ENCODE measurements around the gene DPYD.

DPYD gene

GRCh38 chr1:97078872-97079271 is 842.0 kb downstream of the DPYD start:
- Histone ChIP-seq H3K4me1 (ENCODE audit: insufficient read depth, insufficient read length) (no peaks in the 10 kb centered on the region), H3K9me3 (ENCODE audit: insufficient read depth, low read length) (no peaks in the 10 kb centered on the region), H3K9ac (ENCODE audit: insufficient read length, low read depth) (no peak overlapping the region), H3K27me3 (ENCODE audit: insufficient read depth, insufficient read length) (no peaks in the 10 kb centered on the region), H3K4me3 (ENCODE audit: insufficient read length, low read depth) (no peak overlapping the region), H3K36me3 (ENCODE audit: insufficient read depth, insufficient read length, low read length) (no peaks in the 10 kb centered on the region)
- no peak for TF ChIP-seq YY1 (IDR thresholded peaks at IDR 0.05; ENCODE audit: insufficient read depth, insufficient read length)
- no peak for TF ChIP-seq SUZ12 (IDR thresholded peaks at IDR 0.05; ENCODE audit: extremely low read depth, insufficient read depth, insufficient read length)
- no peak for TF ChIP-seq ZNF274 (IDR thresholded peaks at IDR 0.05; ENCODE audit: low read depth, low read length)
- DNase-seq (ENCODE audit: low read depth, low spot score) = no peak

- TF ChIP-seq YY1 (IDR thresholded peaks at IDR 0.05; ENCODE audit: insufficient read depth, insufficient read length) (no peak), ZNF274 (IDR thresholded peaks at IDR 0.05; ENCODE audit: low read depth, low read length) (no peak), SUZ12 (IDR thresholded peaks at IDR 0.05; ENCODE audit: extremely low read depth, insufficient read depth, insufficient read length) (no peak)
- Histone ChIP-seq H3K4me3 (ENCODE audit: insufficient read length, low read depth) (no peak overlapping the region), H3K27me3 (ENCODE audit: insufficient read depth, insufficient read length) (no peaks in the 10 kb centered on the region), H3K9me3 (ENCODE audit: insufficient read depth, low read length) (no peaks in the 10 kb centered on the region), H3K9ac (ENCODE audit: insufficient read length, low read depth) (no peak overlapping the region), H3K4me1 (ENCODE audit: insufficient read depth, insufficient read length) (no peaks in the 10 kb centered on the region), H3K36me3 (ENCODE audit: insufficient read depth, insufficient read length, low read length) (no peaks in the 10 kb centered on the region)
- no peak for DNase-seq (ENCODE audit: low read depth, low spot score)
Observed at GRCh38 chr1:97077221-97077620, 843.6 kb downstream of the DPYD start.

- Histone ChIP-seq H3K36me3 (ENCODE audit: insufficient read depth, insufficient read length, low read length) (no peaks in the 10 kb centered on the region), H3K4me3 (ENCODE audit: insufficient read length, low read depth) (no peak overlapping the region), H3K27me3 (ENCODE audit: insufficient read depth, insufficient read length) (no peaks in the 10 kb centered on the region), H3K9me3 (ENCODE audit: insufficient read depth, low read length) (no peaks in the 10 kb centered on the region), H3K4me1 (ENCODE audit: insufficient read depth, insufficient read length) (no peaks in the 10 kb centered on the region), H3K9ac (ENCODE audit: insufficient read length, low read depth) (no peak overlapping the region)
- TF ChIP-seq SUZ12 (IDR thresholded peaks at IDR 0.05; ENCODE audit: extremely low read depth, insufficient read depth, insufficient read length) (no peak), YY1 (IDR thresholded peaks at IDR 0.05; ENCODE audit: insufficient read depth, insufficient read length) (no peak), ZNF274 (IDR thresholded peaks at IDR 0.05; ENCODE audit: low read depth, low read length) (no peak)
- no peak for DNase-seq (ENCODE audit: low read depth, low spot score)
Observed at GRCh38 chr1:97074771-97075170, 846.1 kb downstream of the DPYD start.

DNA sequence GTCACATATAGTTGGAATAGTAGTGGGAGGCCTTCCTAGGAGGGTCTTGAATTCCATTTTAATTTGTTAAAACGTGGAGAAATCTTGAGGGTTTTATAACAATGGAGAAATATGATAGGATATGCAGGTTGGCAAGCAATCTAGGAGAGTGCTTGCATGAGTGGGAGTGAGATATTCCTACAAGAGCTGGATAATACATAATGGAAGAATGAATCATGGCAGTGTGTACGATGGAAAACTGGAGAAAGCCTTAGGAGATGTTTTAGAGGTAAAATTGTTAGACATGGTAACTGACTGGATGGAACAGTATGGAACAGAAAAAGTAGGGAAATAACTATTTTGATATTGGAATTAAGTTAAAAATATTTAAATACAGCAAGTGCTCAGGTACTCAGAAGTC is 846.9 kb downstream of the DPYD start:
- no peak overlapping the region for H3K4me3 ChIP-seq (ENCODE audit: insufficient read length, low read depth)
- no peaks in the 10 kb centered on the region for H3K4me1 ChIP-seq (ENCODE audit: insufficient read depth, insufficient read length)
- H3K36me3 ChIP-seq (ENCODE audit: insufficient read depth, insufficient read length, low read length) = no peaks in the 10 kb centered on the region
- TF ChIP-seq YY1 (IDR thresholded peaks at IDR 0.05; ENCODE audit: insufficient read depth, insufficient read length) = no peak
- no peak for TF ChIP-seq ZNF274 (IDR thresholded peaks at IDR 0.05; ENCODE audit: low read depth, low read length)
- no peak for TF ChIP-seq SUZ12 (IDR thresholded peaks at IDR 0.05; ENCODE audit: extremely low read depth, insufficient read depth, insufficient read length)
- DNase-seq (ENCODE audit: low read depth, low spot score) = no peak
- no peaks in the 10 kb centered on the region for H3K27me3 ChIP-seq (ENCODE audit: insufficient read depth, insufficient read length)
- no peak overlapping the region for H3K9ac ChIP-seq (ENCODE audit: insufficient read length, low read depth)
- no peaks in the 10 kb centered on the region for H3K9me3 ChIP-seq (ENCODE audit: insufficient read depth, low read length)

DNA sequence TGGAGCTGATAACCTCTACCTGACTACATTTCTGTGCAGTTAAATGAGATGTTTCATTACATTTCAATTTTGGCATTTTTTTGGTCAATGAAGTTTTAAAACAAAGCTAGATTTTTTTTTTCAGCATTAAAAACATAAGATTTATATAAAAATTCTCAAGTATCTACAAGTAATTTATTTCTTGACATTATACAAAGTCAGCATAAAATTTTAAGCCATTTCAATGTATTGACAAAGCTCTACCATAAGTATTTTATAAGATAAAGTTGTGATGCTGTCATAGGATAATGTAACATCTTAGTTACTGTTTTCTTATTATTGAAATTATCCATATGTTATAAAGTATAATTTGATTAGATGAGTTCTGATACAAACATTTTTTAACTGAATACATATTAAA is 847.7 kb downstream of the DPYD start:
- Histone ChIP-seq H3K36me3 (ENCODE audit: insufficient read depth, insufficient read length, low read length) (no peaks in the 10 kb centered on the region), H3K9me3 (ENCODE audit: insufficient read depth, low read length) (no peaks in the 10 kb centered on the region), H3K4me3 (ENCODE audit: insufficient read length, low read depth) (no peak overlapping the region), H3K4me1 (ENCODE audit: insufficient read depth, insufficient read length) (no peaks in the 10 kb centered on the region), H3K9ac (ENCODE audit: insufficient read length, low read depth) (no peak overlapping the region), H3K27me3 (ENCODE audit: insufficient read depth, insufficient read length) (no peaks in the 10 kb centered on the region)
- TF ChIP-seq ZNF274 (IDR thresholded peaks at IDR 0.05; ENCODE audit: low read depth, low read length) (no peak), SUZ12 (IDR thresholded peaks at IDR 0.05; ENCODE audit: extremely low read depth, insufficient read depth, insufficient read length) (no peak), YY1 (IDR thresholded peaks at IDR 0.05; ENCODE audit: insufficient read depth, insufficient read length) (no peak)
- DNase-seq (ENCODE audit: low read depth, low spot score) = no peak

DNA sequence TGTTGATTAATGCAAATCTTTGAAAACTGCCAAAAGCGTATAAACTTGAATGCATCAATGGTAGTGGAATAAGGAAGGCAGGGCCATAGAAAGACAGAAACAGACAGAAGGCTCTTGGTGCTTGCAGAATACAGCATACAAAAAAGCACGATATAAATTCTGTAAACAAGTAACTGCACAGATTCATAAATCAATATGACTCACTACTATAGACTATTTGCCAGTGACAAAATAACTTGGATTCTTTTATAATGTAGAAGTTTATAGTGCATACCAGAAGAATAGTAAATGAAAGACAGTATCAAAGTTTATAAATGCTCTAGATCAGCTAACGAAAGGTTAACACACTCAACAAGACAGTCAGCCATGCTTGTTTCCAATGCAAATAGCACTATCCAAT is 849.7 kb downstream of the DPYD start:
- no peaks in the 10 kb centered on the region for H3K9me3 ChIP-seq (ENCODE audit: insufficient read depth, low read length)
- H3K36me3 ChIP-seq (ENCODE audit: insufficient read depth, insufficient read length, low read length) = no peaks in the 10 kb centered on the region
- no peaks in the 10 kb centered on the region for H3K4me1 ChIP-seq (ENCODE audit: insufficient read depth, insufficient read length)
- no peak for TF ChIP-seq YY1 (IDR thresholded peaks at IDR 0.05; ENCODE audit: insufficient read depth, insufficient read length)
- no peak for DNase-seq (ENCODE audit: low read depth, low spot score)
- no peak overlapping the region for H3K9ac ChIP-seq (ENCODE audit: insufficient read length, low read depth)
- no peaks in the 10 kb centered on the region for H3K27me3 ChIP-seq (ENCODE audit: insufficient read depth, insufficient read length)
- no peak overlapping the region for H3K4me3 ChIP-seq (ENCODE audit: insufficient read length, low read depth)

DNA sequence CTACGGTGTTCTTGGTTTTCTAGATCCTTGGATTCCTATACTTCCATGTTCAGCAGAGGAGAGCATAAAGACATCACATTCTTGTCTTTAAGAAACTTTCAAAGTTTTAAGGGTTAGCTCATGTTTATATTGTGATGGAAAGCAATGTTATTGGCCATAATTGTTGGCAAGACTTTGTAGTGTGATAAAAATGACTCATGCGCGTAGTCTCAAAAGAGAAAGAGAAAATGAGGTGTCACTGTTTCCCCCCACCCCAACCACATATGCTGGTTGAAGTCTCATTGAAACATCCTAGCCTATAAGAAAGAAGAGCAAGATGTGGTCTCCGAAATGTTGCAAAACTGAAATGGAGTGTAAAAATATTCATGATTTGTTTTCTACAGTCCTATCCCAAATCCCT is 850.5 kb downstream of the DPYD start:
- no peaks in the 10 kb centered on the region for H3K9me3 ChIP-seq (ENCODE audit: insufficient read depth, low read length)
- no peaks in the 10 kb centered on the region for H3K36me3 ChIP-seq (ENCODE audit: insufficient read depth, insufficient read length, low read length)
- H3K9ac ChIP-seq (ENCODE audit: insufficient read length, low read depth) = no peak overlapping the region
- TF ChIP-seq SUZ12 (IDR thresholded peaks at IDR 0.05; ENCODE audit: extremely low read depth, insufficient read depth, insufficient read length) (no peak), ZNF274 (IDR thresholded peaks at IDR 0.05; ENCODE audit: low read depth, low read length) (no peak), YY1 (IDR thresholded peaks at IDR 0.05; ENCODE audit: insufficient read depth, insufficient read length) (no peak)
- H3K4me1 ChIP-seq (ENCODE audit: insufficient read depth, insufficient read length) = no peaks in the 10 kb centered on the region
- H3K4me3 ChIP-seq (ENCODE audit: insufficient read length, low read depth) = no peak overlapping the region
- no peak for DNase-seq (ENCODE audit: low read depth, low spot score)
- H3K27me3 ChIP-seq (ENCODE audit: insufficient read depth, insufficient read length) = no peaks in the 10 kb centered on the region

DNA sequence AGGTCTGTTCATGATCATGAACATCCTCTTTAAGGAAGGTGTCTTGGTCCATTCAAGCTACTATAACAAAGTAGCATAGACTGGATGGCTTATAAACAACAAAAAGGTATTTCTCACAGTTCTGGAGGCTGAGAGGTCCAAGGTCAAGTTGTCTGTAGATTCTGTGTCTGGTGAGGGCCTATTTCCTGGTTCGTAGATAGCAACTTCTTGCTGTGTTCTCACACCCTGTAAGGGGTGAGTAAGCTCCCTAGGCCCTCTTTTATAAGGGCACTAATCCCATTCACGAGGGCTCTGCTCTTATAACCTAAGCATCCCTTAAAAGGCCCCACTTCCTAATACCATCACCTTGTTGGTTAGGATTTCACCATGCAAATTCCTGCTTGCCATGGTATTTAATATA is 851.5 kb downstream of the DPYD start:
- H3K9ac ChIP-seq (ENCODE audit: insufficient read length, low read depth) = no peak overlapping the region
- no peak overlapping the region for H3K4me3 ChIP-seq (ENCODE audit: insufficient read length, low read depth)
- H3K4me1 ChIP-seq (ENCODE audit: insufficient read depth, insufficient read length) = no peaks in the 10 kb centered on the region
- H3K36me3 ChIP-seq (ENCODE audit: insufficient read depth, insufficient read length, low read length) = no peaks in the 10 kb centered on the region
- TF ChIP-seq ZNF274 (IDR thresholded peaks at IDR 0.05; ENCODE audit: low read depth, low read length) = no peak
- no peaks in the 10 kb centered on the region for H3K9me3 ChIP-seq (ENCODE audit: insufficient read depth, low read length)
- H3K27me3 ChIP-seq (ENCODE audit: insufficient read depth, insufficient read length) = no peaks in the 10 kb centered on the region
- no peak for DNase-seq (ENCODE audit: low read depth, low spot score)
